ENCODE measurements around the gene STK10.
A peak's percentile ranks its signal among the peaks of the same experiment; 100 is the strongest.

The STK10 gene

DNA sequence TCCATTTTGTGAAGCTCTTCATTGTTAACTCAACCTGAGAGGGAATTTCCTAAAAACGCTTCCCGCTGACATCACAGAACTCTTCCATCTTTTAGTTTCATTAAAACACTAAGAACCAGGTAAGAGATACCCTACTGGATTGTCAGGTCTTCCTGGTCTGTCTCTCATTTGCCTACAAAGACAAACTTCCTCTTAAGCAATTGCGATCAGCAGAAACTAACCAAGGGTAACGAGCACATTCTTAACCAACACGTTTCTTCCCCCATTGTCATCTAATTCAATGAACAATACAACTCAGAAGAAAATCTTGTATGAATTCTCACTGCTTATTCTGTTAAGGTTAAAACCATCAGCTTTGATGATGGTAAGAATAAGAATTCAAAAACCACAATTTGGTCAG lies 188.1 kb downstream of the STK10 start:
- H3K27me3 ChIP-seq = no peaks in the 10 kb centered on the region
- peak overlapping the region; percentile 53 to 95 (median 65) for H3K4me2 ChIP-seq
- TF ChIP-seq Cebpa-rat (IDR thresholded peaks at IDR 0.05) = 0 out of 22 replicates have a peak, but pooled peaks of 2 of the 11 experiments have one; percentile 14 to 35
- H3K4me3 ChIP-seq = peak overlapping the region in 1 of 10 experiments; percentile 12; a peak in 2 of 20 replicates
- H4K20me1 ChIP-seq = peaks cover 21 to 99% (median 54%) of the 10 kb centered on the region in 11 experiments; a peak in 21 of 22 replicates
- H3K27ac ChIP-seq = peak overlapping the region in 10 of 11 experiments; percentile 12 to 76 (median 71); a peak in 20 of 22 replicates
- H3K36me3 ChIP-seq = peaks cover 19 to 42% (median 31%) of the 10 kb centered on the region in 11 experiments
- H3K9ac ChIP-seq = peak overlapping the region in 7 of 11 experiments; percentile 0 to 46 (median 19); a peak in 6 of 22 replicates
- H3K9me3 ChIP-seq (replicated peaks in 1 of 11) = peaks cover 0 to 13% (median 0%) of the 10 kb centered on the region in 11 experiments; a peak in 4 of 22 replicates
- H3K4me1 ChIP-seq = peaks cover 53 to 78% (median 59%) of the 10 kb centered on the region in 10 experiments

DNA sequence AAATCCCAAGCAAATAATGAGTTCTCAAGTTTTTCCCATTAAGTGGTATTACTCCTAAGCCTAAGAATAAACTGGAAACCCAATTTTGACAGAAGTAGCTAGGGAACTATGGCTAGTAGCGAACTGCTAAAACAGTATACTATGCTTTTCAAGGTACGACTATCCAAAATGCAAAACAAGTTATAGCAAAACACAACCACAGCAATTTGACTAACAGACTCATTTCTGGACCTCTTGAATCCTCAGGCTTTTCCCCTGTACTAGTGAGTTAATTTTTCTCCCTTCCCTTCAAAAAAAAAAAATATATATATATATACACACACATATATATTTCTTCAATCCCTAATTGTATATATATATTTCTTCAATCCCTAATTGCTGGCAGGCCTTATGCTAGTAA lies 188.9 kb downstream of the STK10 start:
- Histone ChIP-seq H3K27ac (peak overlapping the region in 10 of 11 experiments; percentile 12 to 76 (median 71); a peak in 17 of 22 replicates), H3K9me3 (replicated peaks in 1 of 11) (peaks cover 0 to 13% (median 0%) of the 10 kb centered on the region in 11 experiments; a peak in 4 of 22 replicates), H3K4me3 (no peak overlapping the region), H3K36me3 (peaks cover 25 to 50% (median 38%) of the 10 kb centered on the region in 11 experiments), H3K4me1 (peaks cover 45 to 70% (median 51%) of the 10 kb centered on the region in 10 experiments), H4K20me1 (peaks cover 15 to 98% (median 55%) of the 10 kb centered on the region in 11 experiments; a peak in 21 of 22 replicates), H3K27me3 (no peaks in the 10 kb centered on the region), H3K9ac (no peak overlapping the region), H3K4me2 (peak overlapping the region in 9 of 11 experiments; percentile 53 to 95 (median 71); a peak in 15 of 22 replicates)
- no peak for TF ChIP-seq Cebpa-rat (IDR thresholded peaks at IDR 0.05)

DNA sequence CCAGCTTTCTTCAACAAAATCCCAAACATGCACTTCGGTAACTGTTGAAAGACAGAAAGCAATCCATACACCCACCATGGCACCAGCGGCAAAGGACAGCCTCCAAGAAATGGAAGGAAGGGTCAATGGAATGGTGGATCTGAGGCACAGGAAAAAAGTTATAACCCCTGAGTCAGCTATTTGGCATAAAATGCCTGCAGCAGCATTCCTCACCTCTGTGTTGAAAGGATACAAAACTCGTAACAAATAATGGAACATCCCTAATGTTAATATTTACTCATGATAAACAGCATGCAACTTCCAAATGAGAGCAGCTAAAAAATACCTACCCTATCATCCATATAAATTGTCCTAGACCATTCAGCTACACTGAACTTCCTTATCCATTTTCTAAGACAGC lies 191.0 kb downstream of the STK10 start:
- TF ChIP-seq Cebpa-rat (IDR thresholded peaks at IDR 0.05) = no peak
- H3K36me3 ChIP-seq = peaks cover 44 to 71% (median 57%) of the 10 kb centered on the region in 11 experiments
- no peak overlapping the region for H3K4me2 ChIP-seq

DNA sequence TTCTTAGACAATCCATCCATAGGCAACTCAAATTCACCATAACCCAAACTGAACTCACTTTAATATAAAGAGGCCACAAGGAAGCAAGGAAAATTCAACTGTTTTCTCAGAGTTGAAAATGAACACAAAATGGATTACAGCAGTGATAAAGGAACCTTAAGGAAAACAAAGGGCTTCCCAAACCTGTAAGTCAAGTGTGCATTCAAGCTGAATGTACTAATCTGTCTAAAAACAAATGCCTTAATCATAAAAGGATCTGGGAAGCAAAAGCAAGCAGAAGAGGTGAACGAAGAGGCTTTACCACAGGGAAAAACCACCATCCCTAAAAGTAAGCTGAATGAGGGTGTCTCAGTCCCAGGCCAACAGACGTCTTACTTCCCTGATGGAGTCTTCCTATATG lies 195.2 kb downstream of the STK10 start:
- no peak overlapping the region for H3K9ac ChIP-seq
- no peak overlapping the region for H3K27ac ChIP-seq

More for the DNA sequence above, 191.0 kb downstream of the STK10 start:
- no peak overlapping the region for H3K27ac ChIP-seq
- H3K9ac ChIP-seq = no peak overlapping the region
- H4K20me1 ChIP-seq = peaks cover 16 to 98% (median 57%) of the 10 kb centered on the region in 11 experiments; a peak in 18 of 22 replicates
- H3K4me1 ChIP-seq = peaks cover 27 to 49% (median 31%) of the 10 kb centered on the region in 10 experiments
- H3K27me3 ChIP-seq = no peaks in the 10 kb centered on the region
- H3K4me3 ChIP-seq = no peak overlapping the region
- peaks cover 0 to 13% (median 0%) of the 10 kb centered on the region in 11 experiments; a peak in 4 of 22 replicates for H3K9me3 ChIP-seq (replicated peaks in 1 of 11)

GRCh38 chr5:171992305-171992704 lies 195.7 kb downstream of the STK10 start:
- Histone ChIP-seq H3K4me1 (peaks cover 4 to 37% (median 18%) of the 10 kb centered on the region in 10 experiments; a peak in 19 of 20 replicates), H3K27me3 (no peaks in the 10 kb centered on the region), H3K9ac (no peak overlapping the region), H3K9me3 (replicated peaks in 1 of 11) (peaks cover 0 to 10% (median 0%) of the 10 kb centered on the region in 11 experiments; a peak in 4 of 22 replicates), H3K27ac (no peak overlapping the region), H3K4me2 (no peak overlapping the region), H3K4me3 (no peak overlapping the region), H3K36me3 (peaks cover 55 to 95% (median 85%) of the 10 kb centered on the region in 11 experiments), H4K20me1 (peaks cover 31 to 99% (median 78%) of the 10 kb centered on the region in 11 experiments; a peak in 19 of 22 replicates)
- no peak for TF ChIP-seq Cebpa-rat (IDR thresholded peaks at IDR 0.05)

More for the DNA sequence above, 195.2 kb downstream of the STK10 start:
- Histone ChIP-seq H3K36me3 (peaks cover 52 to 94% (median 81%) of the 10 kb centered on the region in 11 experiments), H4K20me1 (peaks cover 31 to 99% (median 77%) of the 10 kb centered on the region in 11 experiments; a peak in 19 of 22 replicates), H3K27me3 (no peaks in the 10 kb centered on the region), H3K4me2 (no peak overlapping the region), H3K9me3 (replicated peaks in 1 of 11) (peaks cover 0 to 10% (median 0%) of the 10 kb centered on the region in 11 experiments; a peak in 3 of 22 replicates), H3K4me3 (no peak overlapping the region), H3K4me1 (peaks cover 4 to 42% (median 18%) of the 10 kb centered on the region in 10 experiments; a peak in 19 of 20 replicates)
- no peak for TF ChIP-seq Cebpa-rat (IDR thresholded peaks at IDR 0.05)

All from BLaER1 treated with 17β-estradiol and CSF1 and Interleukin-3, amounts not matched to agents 10 nM and 100 nM (cell line).